GM12874 (cell line): ENCODE measurements around the gene TLE1.

Experiments used
- CTCF ChIP-seq: IDR thresholded peaks from 2 replicates; pipeline ENCODE4 v1.5.1; 2011; ENCODE audit warnings: low read depth, mild to moderate bottlenecking, control low read depth, low read length, moderate library complexity; ENCODE audit not compliant: insufficient read depth

Gene TLE1

GRCh38 chr9:81683238-81683637 lies 6.1 kb downstream of the TLE1 start:
- no peak for TF ChIP-seq CTCF

DNA sequence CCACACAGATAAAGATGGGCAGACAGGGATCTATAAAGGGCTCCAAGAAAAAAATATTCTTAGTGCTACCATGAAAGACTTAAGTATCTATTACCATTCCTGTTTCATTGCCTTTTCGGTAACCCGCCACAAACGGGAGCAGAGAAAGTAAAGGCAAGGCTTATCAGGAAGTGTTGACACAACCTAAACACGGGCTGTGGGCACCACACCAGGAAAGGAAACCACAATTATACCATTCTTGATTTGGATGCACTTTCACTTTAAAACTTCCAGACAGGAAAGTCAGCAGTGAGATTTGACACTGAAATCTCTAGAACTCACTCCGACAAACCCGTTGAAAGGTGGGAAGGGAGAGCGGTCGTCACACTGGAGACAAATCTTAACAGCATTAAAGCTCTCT lies 6.5 kb downstream of the TLE1 start:
- TF ChIP-seq CTCF: no peak

GRCh38 chr9:81682177-81682576 lies 7.2 kb downstream of the TLE1 start:
- no peak for TF ChIP-seq CTCF

DNA sequence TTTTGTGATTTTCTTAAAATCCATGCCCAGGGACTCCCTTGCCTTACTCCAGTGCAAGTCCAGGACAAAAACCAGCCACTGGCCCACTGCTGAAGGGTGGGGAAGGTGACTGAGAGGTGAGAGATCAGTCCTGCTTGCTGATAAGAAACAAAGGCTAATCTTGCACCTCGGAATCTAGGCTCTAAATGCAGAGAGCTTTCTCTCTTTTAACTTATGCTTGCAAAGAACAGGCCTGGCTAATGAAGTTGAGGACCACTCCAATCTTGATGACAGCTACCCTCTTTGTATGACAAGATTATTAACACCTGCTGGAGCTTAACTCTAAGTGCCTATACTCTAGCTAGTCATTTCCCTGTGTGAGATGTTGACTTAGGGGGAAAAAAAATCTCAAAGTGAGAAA lies 8.8 kb downstream of the TLE1 start:
- TF ChIP-seq CTCF: no peak

- no peak for TF ChIP-seq CTCF
Observed at GRCh38 chr9:81680006-81680405, 9.3 kb downstream of the TLE1 start.

GRCh38 chr9:81678088-81678487 lies 11.3 kb downstream of the TLE1 start:
- no peak for TF ChIP-seq CTCF

- no peak for TF ChIP-seq CTCF
Observed at GRCh38 chr9:81676395-81676794, 13.0 kb downstream of the TLE1 start.

DNA sequence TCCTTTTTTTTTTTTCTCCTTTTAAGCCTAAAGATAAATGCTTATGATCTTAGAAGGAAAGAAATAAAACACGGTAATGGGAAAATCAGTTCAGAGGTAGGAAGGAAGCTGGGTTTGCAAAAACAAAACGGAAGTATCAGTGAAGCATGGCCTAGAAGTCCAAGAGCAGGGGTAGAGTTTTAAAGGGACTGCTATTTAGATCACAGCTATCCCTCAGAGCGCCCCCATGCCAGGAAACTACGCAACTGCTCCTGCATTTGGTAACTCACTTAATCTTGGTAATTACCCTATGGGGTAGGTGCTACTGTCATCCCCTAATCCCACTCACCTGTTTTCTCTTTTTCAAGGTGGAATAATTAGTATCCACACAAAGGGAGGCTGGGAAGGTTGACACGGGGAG lies 16.0 kb downstream of the TLE1 start:
- no peak for TF ChIP-seq CTCF
